Fibroblast of lung (primary cell): ENCODE measurements around the gene FXYD4. TPM values are rescaled to one million over a fixed set of nuclear protein-coding genes. Genes with fewer than 3 reads are reported as not detected.

Experiments used
- DNase-seq, 2 donors: peaks; one replicate each; pipeline versions ENCODE4 v3.0.0 to v3.0.0-alpha.2; 2010; ENCODE audit warnings: low read depth in 2 of 2
- H2AFZ ChIP-seq: 2 replicates; pipeline ENCODE4 v1.5.1; 2012; ENCODE audit warnings: low read length, control low read depth, inconsistent platforms
- H3K27ac ChIP-seq: 2 replicates; pipeline ENCODE4 v1.5.1; 2011; ENCODE audit warnings: low read length, control low read depth; ENCODE audit not compliant: insufficient read depth
- H3K27me3 ChIP-seq: 2 replicates; pipeline ENCODE4 v1.5.1; 2011; ENCODE audit warnings: mild to moderate bottlenecking, low read length; ENCODE audit not compliant: control insufficient read depth, insufficient read depth
- H3K36me3 ChIP-seq: 2 replicates; pipeline ENCODE4 v1.5.1; 2011; ENCODE audit warnings: low read length; ENCODE audit not compliant: control insufficient read depth, insufficient read depth
- H3K4me1 ChIP-seq: 2 replicates; pipeline ENCODE4 v1.5.1; 2011; ENCODE audit warnings: low read length; ENCODE audit not compliant: control insufficient read depth, insufficient read depth; ENCODE audit errors: extremely low read depth
- H3K4me2 ChIP-seq: 2 replicates; pipeline ENCODE4 v1.5.1; 2011; ENCODE audit warnings: low read length, control low read depth; ENCODE audit not compliant: insufficient read depth; ENCODE audit errors: extremely low read depth
- H3K4me3 ChIP-seq, 4 experiments: fragments of 200-600 bp in 1 of 4; sonication (generic) in 1 of 4; replicated peaks in 1 of 4; 2 replicates each; pipeline ENCODE4 v1.5.1; 2011 to 2016; ENCODE audit warnings: low read length in 4 of 4, low read depth in 3 of 4, mild to moderate bottlenecking in 3 of 4, control low read depth in 2 of 4, inconsistent platforms in 1 of 4, mixed read lengths in 1 of 4; ENCODE audit not compliant: insufficient read depth in 1 of 4; ENCODE audit errors: control extremely low read depth in 1 of 4
- H3K79me2 ChIP-seq: 2 replicates; pipeline ENCODE4 v1.5.1; 2012; ENCODE audit warnings: mild to moderate bottlenecking, low read length, inconsistent platforms; ENCODE audit not compliant: control insufficient read depth, insufficient read depth
- H3K9ac ChIP-seq: 2 replicates; pipeline ENCODE4 v1.5.1; 2011; ENCODE audit warnings: mild to moderate bottlenecking, low read length, control low read depth; ENCODE audit not compliant: insufficient read depth
- H3K9me3 ChIP-seq: 2 replicates; pipeline ENCODE4 v1.5.1; 2012; ENCODE audit warnings: low read depth, low read length; ENCODE audit not compliant: control insufficient read depth, insufficient read depth
- H4K20me1 ChIP-seq: 2 replicates; pipeline ENCODE4 v1.5.1; 2011; ENCODE audit warnings: low read length; ENCODE audit not compliant: control insufficient read depth, insufficient read depth; ENCODE audit errors: extremely low read depth
- EZH2 ChIP-seq: IDR thresholded peaks from 2 replicates; pipeline ENCODE4 v1.5.1; 2012; ENCODE audit warnings: low read length, control low read depth, mild to moderate bottlenecking; ENCODE audit errors: missing control alignments
- polyA plus RNA-seq, 2 donors: library from polyadenylated mRNA; depleted of rRNA in 1 of 2; stranded (reverse) in 1 of 2; unstranded in 1 of 2; fragments of >200 nt; gene quantifications; 2 replicates each; pipeline ENCODE4 v1.2.1, GENCODE V29; 2011 to 2012; ENCODE audit warnings: missing spikeins in 1 of 2
- total RNA-seq: library from RNA; depleted of rRNA; stranded (reverse); fragments of >200 nt; gene quantifications from 2 replicates; pipeline ENCODE4 v1.2.1, GENCODE V29; 2014
- TF ChIP-seq, protein P1 (sequence below), 2 donors: IDR thresholded peaks in 1 of 2; conservative IDR thresholded peaks in 1 of 2; 1 replicate in 1 of 2; 2 replicates in 1 of 2; pipeline ENCODE4 v1.5.1; 2011 to 2012; ENCODE audit warnings: low read length in 2 of 2, control low read depth in 1 of 2, inconsistent platforms in 1 of 2, low read depth in 1 of 2, mild to moderate bottlenecking in 1 of 2

The FXYD4 gene
- total and polyA plus RNA-seq, 2 donors (not counting 1 experiment from before 2014, with no cell fraction given), result not detected

DNA sequence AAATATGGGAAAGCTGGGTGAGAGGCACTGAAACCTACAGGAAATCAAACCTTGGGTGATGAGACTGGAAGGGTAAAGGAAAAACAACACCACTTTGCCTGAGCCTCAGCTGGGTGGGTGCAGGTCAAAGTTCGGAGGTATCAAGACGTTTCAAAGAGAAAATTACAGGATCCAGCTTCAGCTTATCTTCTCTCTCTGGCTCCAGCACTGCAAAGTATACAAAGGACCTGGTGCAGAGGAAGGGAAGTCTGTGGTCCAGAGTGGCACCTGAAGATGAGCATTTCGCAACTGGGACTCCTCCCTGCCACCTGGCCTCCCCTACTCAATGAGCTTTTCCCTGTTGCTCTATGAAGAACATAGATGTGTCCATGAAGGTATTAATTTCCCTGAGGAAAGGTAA lies 6.4 kb upstream of the FXYD4 start:
- no peaks in the 10 kb centered on the region for H3K9me3 ChIP-seq
- H3K4me1 ChIP-seq, result no peaks in the 10 kb centered on the region
- H3K9ac ChIP-seq, result no peak overlapping the region
- no peaks in the 10 kb centered on the region for H3K79me2 ChIP-seq
- no peak overlapping the region for H3K4me3 ChIP-seq
- no peaks in the 10 kb centered on the region for H3K27me3 ChIP-seq
- no peaks in the 10 kb centered on the region for H4K20me1 ChIP-seq
- TF ChIP-seq, protein P1, sequence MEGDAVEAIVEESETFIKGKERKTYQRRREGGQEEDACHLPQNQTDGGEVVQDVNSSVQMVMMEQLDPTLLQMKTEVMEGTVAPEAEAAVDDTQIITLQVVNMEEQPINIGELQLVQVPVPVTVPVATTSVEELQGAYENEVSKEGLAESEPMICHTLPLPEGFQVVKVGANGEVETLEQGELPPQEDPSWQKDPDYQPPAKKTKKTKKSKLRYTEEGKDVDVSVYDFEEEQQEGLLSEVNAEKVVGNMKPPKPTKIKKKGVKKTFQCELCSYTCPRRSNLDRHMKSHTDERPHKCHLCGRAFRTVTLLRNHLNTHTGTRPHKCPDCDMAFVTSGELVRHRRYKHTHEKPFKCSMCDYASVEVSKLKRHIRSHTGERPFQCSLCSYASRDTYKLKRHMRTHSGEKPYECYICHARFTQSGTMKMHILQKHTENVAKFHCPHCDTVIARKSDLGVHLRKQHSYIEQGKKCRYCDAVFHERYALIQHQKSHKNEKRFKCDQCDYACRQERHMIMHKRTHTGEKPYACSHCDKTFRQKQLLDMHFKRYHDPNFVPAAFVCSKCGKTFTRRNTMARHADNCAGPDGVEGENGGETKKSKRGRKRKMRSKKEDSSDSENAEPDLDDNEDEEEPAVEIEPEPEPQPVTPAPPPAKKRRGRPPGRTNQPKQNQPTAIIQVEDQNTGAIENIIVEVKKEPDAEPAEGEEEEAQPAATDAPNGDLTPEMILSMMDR (conservative IDR thresholded peaks at IDR 0.05 in 1 of 2, IDR thresholded peaks at IDR 0.05 in 1 of 2; ENCODE audit: low read depth in 1 of 2, low read length in 2 of 2), result no peak
- no peak for TF ChIP-seq EZH2
- DNase-seq, result no peak
- no peak overlapping the region for H3K4me2 ChIP-seq
- no peak overlapping the region for H3K27ac ChIP-seq
- H2AFZ ChIP-seq, result no peak overlapping the region
- H3K36me3 ChIP-seq, result no peaks in the 10 kb centered on the region

DNA sequence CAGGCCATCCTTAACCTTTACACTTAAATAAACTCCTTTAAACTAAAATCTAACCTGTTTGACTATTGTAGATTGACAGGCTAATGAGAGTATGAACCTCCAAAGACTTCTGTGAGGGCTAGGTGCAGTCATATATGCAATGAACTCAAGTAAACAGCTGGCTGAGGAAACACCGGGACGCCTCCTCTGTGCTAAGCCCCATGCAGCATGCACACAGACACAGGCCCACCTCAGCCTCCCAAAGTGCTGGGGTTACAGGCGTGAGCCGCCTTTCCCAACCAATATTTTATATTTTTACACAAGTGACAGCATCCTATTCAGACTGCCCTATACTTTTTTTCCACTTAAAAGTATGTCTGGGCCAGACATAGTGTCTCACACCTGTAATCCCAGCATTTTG lies 1.5 kb upstream of the FXYD4 start:
- Histone ChIP-seq H3K9me3 (no peaks in the 10 kb centered on the region), H3K4me3 (no peak overlapping the region), H3K27ac (no peak overlapping the region)

DNA sequence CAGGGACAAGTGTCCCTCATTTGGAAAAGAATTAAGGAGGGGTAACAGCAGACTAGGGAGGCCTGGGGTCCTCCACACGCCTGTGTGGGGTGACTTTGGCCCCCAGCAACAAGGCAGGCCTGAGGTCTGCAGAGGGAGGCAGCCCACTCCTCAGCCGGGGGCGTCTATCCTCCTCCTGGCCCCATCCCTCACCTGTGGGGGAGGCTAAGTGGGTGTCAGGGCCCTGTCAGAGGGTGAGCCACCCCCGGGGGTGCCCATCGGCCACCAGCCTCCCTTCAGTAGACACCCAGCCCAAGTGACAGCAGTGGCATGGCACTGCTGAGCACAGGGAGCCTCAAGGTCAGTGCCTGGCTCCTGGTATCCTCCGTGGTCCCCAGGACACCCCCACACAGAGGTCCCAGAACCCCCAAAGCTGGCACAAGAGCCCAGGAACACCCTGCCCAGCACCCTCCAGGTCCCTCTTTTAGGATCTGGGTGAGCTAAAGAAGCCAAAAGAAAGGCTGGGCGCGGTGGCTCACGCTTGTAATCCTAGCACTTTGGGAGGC lies 693 bp upstream of the FXYD4 start:
- H2AFZ ChIP-seq, result no peak overlapping the region
- H3K9me3 ChIP-seq, result no peaks in the 10 kb centered on the region
- no peak overlapping the region for H3K4me3 ChIP-seq
- H3K36me3 ChIP-seq, result no peaks in the 10 kb centered on the region
- no peaks in the 10 kb centered on the region for H3K4me1 ChIP-seq
- no peaks in the 10 kb centered on the region for H3K79me2 ChIP-seq
- TF ChIP-seq EZH2, result no peak
- TF ChIP-seq, protein P1 (conservative IDR thresholded peaks at IDR 0.05 in 1 of 2, IDR thresholded peaks at IDR 0.05 in 1 of 2; ENCODE audit: low read depth in 1 of 2, low read length in 2 of 2), result no peak
- H3K27ac ChIP-seq, result no peak overlapping the region
- H3K9ac ChIP-seq, result no peak overlapping the region
- DNase-seq, result no peak
- no peaks in the 10 kb centered on the region for H4K20me1 ChIP-seq
- H3K4me2 ChIP-seq, result no peak overlapping the region
- no peaks in the 10 kb centered on the region for H3K27me3 ChIP-seq

More for the DNA sequence above, 1.5 kb upstream of the FXYD4 start:
- H3K4me1 ChIP-seq, result no peaks in the 10 kb centered on the region
- H4K20me1 ChIP-seq, result no peaks in the 10 kb centered on the region
- no peak overlapping the region for H2AFZ ChIP-seq
- no peaks in the 10 kb centered on the region for H3K79me2 ChIP-seq
- TF ChIP-seq, protein P1 (conservative IDR thresholded peaks at IDR 0.05 in 1 of 2, IDR thresholded peaks at IDR 0.05 in 1 of 2; ENCODE audit: low read depth in 1 of 2, low read length in 2 of 2), result no peak
- TF ChIP-seq EZH2, result no peak
- no peak for DNase-seq
- no peak overlapping the region for H3K9ac ChIP-seq
- no peak overlapping the region for H3K4me2 ChIP-seq
- H3K27me3 ChIP-seq, result no peaks in the 10 kb centered on the region
- no peaks in the 10 kb centered on the region for H3K36me3 ChIP-seq
